ENCODE results near the gene CAND2. TPM values are rescaled to one million over a fixed set of nuclear protein-coding genes. Genes with fewer than 3 reads are reported as not detected.
"Not testable (repeated sequence)": the region's sequence is repeated elsewhere in the genome, so short reads cannot be mapped to it uniquely, and the experiment has no call there.

CAND2 gene
- total RNA-seq, 4 donors from 2014 or later, result 1.0 to 1.4 (median 1.3) TPM

- Histone ChIP-seq H3K9me3 (no peaks in the 10 kb centered on the region), H3K27ac (no peak overlapping the region), H3K4me3 (no peak overlapping the region), H3K4me1 (no peaks in the 10 kb centered on the region), H3K36me3 (no peaks in the 10 kb centered on the region), H3K27me3 (no peaks in the 10 kb centered on the region)
- 90% methylated on average over 5 of the region's 5 CpGs for WGBS
- no peak for TF ChIP-seq CTCF (IDR thresholded peaks at IDR 0.05)
- TF ChIP-seq POLR2A (IDR thresholded peaks at IDR 0.05), result no peak
- TF ChIP-seq EP300 (IDR thresholded peaks at IDR 0.05), result no peak
- TF ChIP-seq POLR2AphosphoS5 (IDR thresholded peaks at IDR 0.05), result no peak
- peak in 1 of 2 donors; percentile 13 for DNase-seq (ENCODE audit: low spot score in 2 of 2)
These were observed 24.0 kb upstream of the CAND2 start for GRCh38 chr3:12772462-12772861.

- WGBS, result 75% methylated on average over 2 of the region's 2 CpGs
- H3K27ac ChIP-seq, result no peak overlapping the region
- TF ChIP-seq POLR2A (IDR thresholded peaks at IDR 0.05), result no peak
- TF ChIP-seq POLR2AphosphoS5 (IDR thresholded peaks at IDR 0.05), result no peak
- TF ChIP-seq EP300 (IDR thresholded peaks at IDR 0.05), result no peak
- TF ChIP-seq CTCF (IDR thresholded peaks at IDR 0.05), result no peak
These were observed 23.3 kb upstream of the CAND2 start for GRCh38 chr3:12773030-12773709.

GRCh38 chr3:12773710-12774086 is 22.8 kb upstream of the CAND2 start:
- Histone ChIP-seq H3K4me3 (no peak overlapping the region), H3K27me3 (no peaks in the 10 kb centered on the region), H3K36me3 (no peaks in the 10 kb centered on the region), H3K4me1 (no peaks in the 10 kb centered on the region), H3K27ac (no peak overlapping the region), H3K9me3 (no peaks in the 10 kb centered on the region)
- TF ChIP-seq POLR2AphosphoS5 (IDR thresholded peaks at IDR 0.05) (no peak), EP300 (IDR thresholded peaks at IDR 0.05) (no peak), CTCF (IDR thresholded peaks at IDR 0.05) (no peak), POLR2A (IDR thresholded peaks at IDR 0.05) (no peak)
- DNase-seq (ENCODE audit: low spot score in 2 of 2), result peak in 1 of 2 donors; percentile 23
- 50% methylated on average over 1 of the region's 1 CpG for WGBS

More at GRCh38 chr3:12773030-12773709, 23.3 kb upstream of the CAND2 start:
- no peaks in the 10 kb centered on the region for H3K36me3 ChIP-seq
- H3K4me1 ChIP-seq, result no peaks in the 10 kb centered on the region
- no peak overlapping the region for H3K4me3 ChIP-seq
- H3K9me3 ChIP-seq, result no peaks in the 10 kb centered on the region
- H3K27me3 ChIP-seq, result no peaks in the 10 kb centered on the region
- DNase-seq (ENCODE audit: low spot score in 2 of 2), result no peak

GRCh38 chr3:12774619-12775018 is 21.9 kb upstream of the CAND2 start:
- no peak overlapping the region for H3K4me3 ChIP-seq
- no peaks in the 10 kb centered on the region for H3K36me3 ChIP-seq
- 69% methylated on average over 4 of the region's 4 CpGs for WGBS
- DNase-seq (ENCODE audit: low spot score in 2 of 2), result no peak
- H3K4me1 ChIP-seq, result no peaks in the 10 kb centered on the region
- no peak overlapping the region for H3K27ac ChIP-seq
- no peaks in the 10 kb centered on the region for H3K27me3 ChIP-seq
- no peaks in the 10 kb centered on the region for H3K9me3 ChIP-seq
- TF ChIP-seq CTCF (IDR thresholded peaks at IDR 0.05) (no peak), POLR2A (IDR thresholded peaks at IDR 0.05) (no peak), EP300 (IDR thresholded peaks at IDR 0.05) (no peak), POLR2AphosphoS5 (IDR thresholded peaks at IDR 0.05) (no peak)

GRCh38 chr3:12775226-12775625 is 21.3 kb upstream of the CAND2 start:
- no peaks in the 10 kb centered on the region for H3K36me3 ChIP-seq
- no peak for DNase-seq (ENCODE audit: low spot score in 2 of 2)
- no peaks in the 10 kb centered on the region for H3K9me3 ChIP-seq
- TF ChIP-seq POLR2A (IDR thresholded peaks at IDR 0.05) (no peak), CTCF (IDR thresholded peaks at IDR 0.05) (no peak), POLR2AphosphoS5 (IDR thresholded peaks at IDR 0.05) (no peak), EP300 (IDR thresholded peaks at IDR 0.05) (no peak)
- H3K27ac ChIP-seq, result no peak overlapping the region
- H3K4me3 ChIP-seq, result no peak overlapping the region
- H3K27me3 ChIP-seq, result no peaks in the 10 kb centered on the region
- H3K4me1 ChIP-seq, result no peaks in the 10 kb centered on the region
- WGBS, result 100% methylated on average over 1 of the region's 1 CpG

- H3K36me3 ChIP-seq; H3K4me1 ChIP-seq; H3K4me3 ChIP-seq; H3K27ac ChIP-seq; H3K9me3 ChIP-seq; DNase-seq (ENCODE audit: low spot score in 2 of 2); H3K27me3 ChIP-seq: not testable (repeated sequence)
- 80% methylated on average over 6 of the region's 6 CpGs for WGBS
These were observed 20.5 kb upstream of the CAND2 start for GRCh38 chr3:12775970-12776369.
